Naive thymus-derived CD8-positive, alpha-beta T cell (primary cell): ENCODE data around the gene THAP11. TPM values are rescaled to one million over a fixed set of nuclear protein-coding genes. Genes with fewer than 3 reads are reported as not detected.

ENCODE experiments used
- ATAC-seq, 2 donors: fragments of 150-1000 bp; cut with Tn5 transposase in 1 of 2; sonication (Bioruptor Pico), chemical (Tn5 transposase) in 1 of 2; 1 replicate in 1 of 2; 2 replicates in 1 of 2; pipeline ENCODE4 v1.10.0; 2021; ENCODE audit warnings: mild to moderate bottlenecking in 2 of 2, moderate library complexity in 2 of 2
- POLR2A ChIA-PET: fragments of 350-600 bp; sonication (Branson Sonifier 250); formaldehyde crosslinking; loops from one replicate; lab custom pipeline; 2021; ENCODE audit warnings: antibody characterized with exemption; lab: Charles Lee
- DNase-seq, 10 donors: peaks; one replicate each; pipeline versions ENCODE4 v3.0.0 to v3.0.0-alpha.2; 2020 to 2022
- H3K27ac Mint-ChIP-seq, 10 donors: one replicate each; pipeline ENCODE4 v1.8.0; 2020 to 2022; ENCODE audit warnings: mild to moderate bottlenecking in 10 of 10, mixed read lengths in 10 of 10, moderate library complexity in 4 of 10, inconsistent platforms in 1 of 10
- H3K27me3 Mint-ChIP-seq, 5 donors: one replicate each; pipeline ENCODE4 v1.8.0; 2021 to 2022; ENCODE audit warnings: mixed read lengths in 5 of 5
- H3K36me3 Mint-ChIP-seq, 3 donors: one replicate each; pipeline ENCODE4 v1.8.0; 2020 to 2022; ENCODE audit warnings: mixed read lengths in 3 of 3, mild to moderate bottlenecking in 2 of 3, inconsistent platforms in 1 of 3
- H3K4me1 Mint-ChIP-seq, 4 donors: one replicate each; pipeline ENCODE4 v1.8.0; 2021 to 2022; ENCODE audit warnings: mixed read lengths in 4 of 4
- H3K4me3 Mint-ChIP-seq, 10 donors: one replicate each; pipeline ENCODE4 v1.8.0; 2020 to 2022; ENCODE audit warnings: mild to moderate bottlenecking in 10 of 10, mixed read lengths in 10 of 10, moderate library complexity in 6 of 10, inconsistent platforms in 1 of 10
- H3K9me3 Mint-ChIP-seq, 9 donors: one replicate each; pipeline ENCODE4 v1.8.0; 2020 to 2022; ENCODE audit warnings: mixed read lengths in 9 of 9, mild to moderate bottlenecking in 3 of 9, inconsistent platforms in 1 of 9, moderate library complexity in 1 of 9
- polyA plus RNA-seq, 3 donors: library from polyadenylated mRNA; unstranded; fragments of 300-500 nt; fragmentation: Illumina TruSeq; gene quantifications; one replicate each; pipeline ENCODE4 v1.2.3, GENCODE V29; 2021
- total RNA-seq, 8 experiments: library from RNA in 2 of 8; stranded (reverse) in 2 of 8; gene quantifications; one replicate each; pipeline ENCODE4 v1.2.3 and lab custom pipeline; 2021 to 2026

The THAP11 gene
- total RNA-seq (10 to 100 TPM; 63.8 to 63.9 TPM), polyA plus RNA-seq (100 to 1,000 TPM; 132 to 158 (median 143) TPM), total RNA-seq (lab: John Stamatoyannopoulos, UW) (32.5 to 98.1 (median 63.0) reads per million in 6 experiments)

DNA sequence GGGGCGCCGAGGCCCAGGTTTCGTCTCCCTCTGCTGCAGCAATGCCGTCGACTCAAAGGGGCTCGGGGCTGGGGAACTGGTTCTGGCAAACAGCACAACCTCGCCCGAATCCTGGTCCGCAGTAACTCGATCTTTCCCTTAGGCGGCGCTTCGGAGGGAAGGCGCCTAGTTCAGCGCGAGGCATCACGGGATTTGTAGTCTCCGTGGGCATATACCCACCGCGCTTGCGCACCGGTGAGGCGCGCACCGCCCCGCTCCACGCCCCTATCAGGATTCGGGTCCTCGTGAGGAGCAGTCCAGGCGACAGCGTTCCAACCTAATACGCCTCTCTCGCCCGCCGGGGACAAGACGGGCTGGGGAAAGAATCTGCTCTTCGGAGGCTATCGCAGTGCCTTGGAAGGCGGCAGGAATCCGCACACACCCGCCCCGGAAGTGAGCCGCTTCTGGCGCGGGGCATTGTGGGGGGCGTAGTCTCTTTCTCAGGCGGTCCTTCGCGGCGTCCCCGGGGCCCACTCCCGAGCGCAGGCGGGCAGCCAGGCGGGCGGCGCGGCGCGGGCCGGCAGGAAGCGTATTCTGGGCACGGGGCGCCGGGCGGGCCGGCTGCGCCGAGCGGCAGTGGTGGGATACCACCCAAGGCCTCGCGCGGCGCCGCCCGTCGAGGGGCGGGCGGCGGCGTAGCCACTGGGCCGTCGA is at the start of gene THAP11:
THAP11 (plus strand) TSS at position 505 of the 693 bp plus-strand sequence. CDS start 235 bp downstream, outside the sequence.
- POLR2A ChIA-PET = interaction anchor here (0.5 to 3.1 kb wide), 9 partner anchors 8 to 534 kb away, joined by 3 to 16 read pairs (median 4); partner anchors contain the start of genes EDC4, RANBP10 and TSNAXIP1
- DNase-seq (peak; percentile 86 to 99 (median 94)), ATAC-seq (peak; percentile 52 to 59)
- Mint-ChIP-seq H3K27me3 (no peaks in the 10 kb centered on the region), H3K36me3 (no peaks in the 10 kb centered on the region), H3K27ac (peak within 1 kb of the TSS; percentile 83 to 99 (median 98)), H3K4me1 (peaks cover 14 to 41% (median 35%) of the 10 kb centered on the region in 4 donors), H3K9me3 (no peaks in the 10 kb centered on the region), H3K4me3 (peak within 1 kb of the TSS; percentile 93 to 97 (median 96))

DNA sequence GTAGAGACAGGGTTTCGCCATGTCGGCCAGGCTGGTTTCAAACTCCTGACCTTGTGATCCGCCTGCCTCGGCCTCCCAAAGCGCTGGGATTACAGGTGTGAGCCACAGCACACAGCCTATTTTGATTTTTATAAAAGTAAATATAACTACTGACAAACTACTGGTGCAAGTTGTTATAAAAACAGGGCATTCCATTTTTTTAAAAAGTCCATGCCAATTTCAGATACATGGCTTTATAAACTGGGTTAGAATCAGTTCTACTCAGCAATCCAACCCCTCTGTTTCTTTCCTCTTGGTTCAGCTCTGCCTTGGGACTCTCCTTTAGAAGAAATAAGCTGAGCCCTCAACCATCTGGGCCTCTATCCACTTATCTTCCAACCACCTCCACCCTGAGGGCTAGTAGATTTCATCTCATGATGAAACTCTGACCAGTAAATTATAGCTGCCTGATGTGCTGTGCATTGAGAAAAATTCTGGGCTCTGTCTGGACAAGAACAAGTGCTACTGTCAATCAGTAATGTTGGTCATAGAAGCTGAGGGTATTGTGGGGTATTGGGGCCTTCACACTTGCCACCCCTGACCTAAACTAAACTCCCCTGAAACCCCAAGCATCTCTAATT is 45.9 kb upstream of the THAP11 start:
- Mint-ChIP-seq H3K4me3 (no peak overlapping the region), H3K27ac (peak overlapping the region in 6 of 10 donors; percentile 1 to 79 (median 64)), H3K27me3 (no peaks in the 10 kb centered on the region), H3K4me1 (peaks cover 28 to 47% (median 38%) of the 10 kb centered on the region in 4 donors), H3K36me3 (peaks cover 0 to 45% (median 0%) of the 10 kb centered on the region in 3 donors), H3K9me3 (no peaks in the 10 kb centered on the region)
- no peak for DNase-seq
- ATAC-seq = no peak
- POLR2A ChIA-PET = no interaction called here

DNA sequence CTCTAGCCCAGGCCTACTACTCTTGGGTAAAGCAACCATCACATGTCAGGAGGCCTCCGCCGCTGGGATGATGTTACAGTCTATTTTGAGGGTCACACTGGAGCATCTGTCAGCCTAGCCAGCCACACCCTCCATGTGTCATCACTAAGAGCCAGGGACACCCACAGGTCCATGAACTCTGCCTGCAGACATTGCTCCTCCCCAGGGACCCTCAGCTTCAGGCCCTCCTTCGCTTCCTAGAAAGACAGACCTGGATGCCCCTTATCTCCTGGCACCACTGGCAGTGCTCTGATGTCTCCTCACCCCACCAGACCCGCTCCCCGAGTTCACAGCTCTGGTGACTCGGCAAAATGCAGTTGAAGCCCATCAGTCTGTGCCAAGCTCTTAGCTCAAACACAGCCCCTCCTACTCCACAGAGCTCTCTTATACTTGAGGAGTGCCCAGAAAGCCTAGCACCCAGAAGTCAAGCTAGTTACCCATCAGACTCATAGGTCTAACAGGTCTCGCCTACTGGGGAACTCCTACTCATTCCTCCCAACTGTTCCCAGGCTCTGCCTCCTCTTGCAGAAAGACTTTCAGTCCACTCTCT is 41.7 kb upstream of the THAP11 start:
- ATAC-seq (no peak), DNase-seq (no peak)
- Mint-ChIP-seq H3K27me3 (no peaks in the 10 kb centered on the region), H3K9me3 (no peaks in the 10 kb centered on the region), H3K4me3 (peak overlapping the region in 4 of 10 donors; percentile 10 to 55 (median 16)), H3K4me1 (peaks cover 46 to 79% (median 74%) of the 10 kb centered on the region in 4 donors), H3K36me3 (peaks cover 0 to 63% (median 5%) of the 10 kb centered on the region in 3 donors), H3K27ac (peak overlapping the region in 9 of 10 donors; percentile 27 to 85 (median 68))
- POLR2A ChIA-PET = interaction anchor here (0.5 to 1.3 kb wide), 3 partner anchors 140 to 565 kb away, joined by 3 to 4 read pairs (median 4); partner anchors contain the start of gene ACD

DNA sequence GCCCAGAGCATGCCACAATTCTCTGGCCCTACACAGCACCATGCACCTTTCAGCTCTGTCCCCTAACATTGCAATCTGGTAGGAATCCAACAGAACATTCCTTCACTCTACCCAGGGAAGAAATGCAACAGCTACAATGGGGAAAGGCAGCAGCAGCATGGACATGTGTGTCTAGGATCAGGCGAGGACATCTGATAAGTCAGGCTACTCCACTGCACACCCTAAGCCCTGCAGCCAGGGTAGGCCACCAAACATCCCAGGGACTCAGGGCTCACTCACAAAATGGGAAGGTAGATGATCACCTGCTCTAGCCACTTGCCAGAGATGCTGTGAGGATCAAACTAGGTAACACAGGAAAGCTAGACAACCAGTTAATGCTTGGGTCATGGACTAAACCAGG is 40.9 kb upstream of the THAP11 start:
- peak overlapping the region in 7 of 10 donors; percentile 27 to 81 (median 70) for H3K27ac Mint-ChIP-seq
- H3K36me3 Mint-ChIP-seq = peaks cover 0 to 63% (median 5%) of the 10 kb centered on the region in 3 donors
- H3K4me1 Mint-ChIP-seq = peaks cover 45 to 84% (median 76%) of the 10 kb centered on the region in 4 donors
- no peaks in the 10 kb centered on the region for H3K27me3 Mint-ChIP-seq
- POLR2A ChIA-PET = interaction anchor here (0.5 to 1.3 kb wide), 8 partner anchors 42 to 566 kb away, joined by 3 to 4 read pairs (median 4); partner anchors contain the start of genes ACD, EDC4 and GFOD2
- H3K9me3 Mint-ChIP-seq = no peaks in the 10 kb centered on the region
- ATAC-seq (no peak), DNase-seq (no peak)
- peak overlapping the region in 9 of 10 donors; percentile 11 to 81 (median 67) for H3K4me3 Mint-ChIP-seq

DNA sequence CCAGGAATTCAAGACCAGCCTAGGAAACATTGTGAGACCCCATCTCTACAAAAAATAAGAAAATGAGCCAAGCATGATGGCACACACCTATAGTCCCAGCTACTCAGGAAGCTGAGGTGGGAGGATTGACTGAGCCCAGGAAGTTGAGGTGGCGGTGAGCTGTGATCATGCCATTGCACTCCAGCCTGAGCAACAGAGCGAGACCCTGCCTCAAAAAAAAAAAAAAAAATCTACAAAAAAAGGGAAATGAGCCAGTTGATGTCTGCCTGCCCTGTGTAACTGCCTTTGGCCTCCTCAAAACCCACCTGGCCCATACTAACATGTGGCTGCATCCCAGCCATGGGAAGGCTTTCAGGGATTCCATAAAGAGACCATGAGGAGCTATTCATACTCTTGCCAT is 40.2 kb upstream of the THAP11 start:
- Mint-ChIP-seq H3K4me3 (peak overlapping the region; percentile 25 to 81 (median 66)), H3K4me1 (peaks cover 39 to 80% (median 74%) of the 10 kb centered on the region in 4 donors), H3K36me3 (peaks cover 0 to 57% (median 5%) of the 10 kb centered on the region in 3 donors), H3K9me3 (no peaks in the 10 kb centered on the region), H3K27ac (peak overlapping the region in 9 of 10 donors; percentile 53 to 81 (median 72)), H3K27me3 (no peaks in the 10 kb centered on the region)
- ATAC-seq (no peak), DNase-seq (peak in 5 of 10 donors; percentile 20 to 47 (median 41))
- POLR2A ChIA-PET = interaction anchor here (0.7 to 1.1 kb wide), 5 partner anchors 41 to 320 kb away, joined by 3 to 4 read pairs (median 3); partner anchors contain the start of genes EDC4 and GFOD2

DNA sequence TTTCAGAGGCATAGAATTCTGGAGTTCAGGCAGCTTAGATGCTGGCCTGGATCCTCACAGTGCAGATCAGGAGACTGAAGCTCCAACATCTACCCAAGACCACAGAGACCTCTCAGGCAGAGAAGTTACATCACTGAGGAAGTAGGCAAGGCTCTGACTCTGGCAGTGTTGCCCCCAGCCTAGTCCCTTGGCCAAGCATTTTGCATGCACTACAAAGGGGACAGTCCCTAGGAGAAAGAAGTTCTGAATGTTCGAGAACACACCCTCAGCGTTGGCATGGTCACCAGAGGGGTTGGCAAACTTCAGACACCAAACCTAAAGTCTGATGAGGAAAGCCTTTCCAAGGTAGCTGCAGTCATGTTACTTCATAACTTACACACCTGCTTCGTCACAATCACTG is 38.2 kb upstream of the THAP11 start:
- DNase-seq (peak in 1 of 10 donors; percentile 23), ATAC-seq (no peak)
- Mint-ChIP-seq H3K4me3 (peak overlapping the region in 9 of 10 donors; percentile 34 to 96 (median 78)), H3K27ac (peak overlapping the region in 5 of 10 donors; percentile 52 to 86 (median 73)), H3K36me3 (peaks cover 0 to 40% (median 5%) of the 10 kb centered on the region in 3 donors), H3K9me3 (no peaks in the 10 kb centered on the region), H3K4me1 (peaks cover 34 to 73% (median 69%) of the 10 kb centered on the region in 4 donors), H3K27me3 (no peaks in the 10 kb centered on the region)
- POLR2A ChIA-PET = interaction anchor here (0.8 to 1.0 kb wide), 2 partner anchors 131 to 281 kb away, joined by 3 to 11 read pairs; partner anchors contain the start of gene NFATC3

DNA sequence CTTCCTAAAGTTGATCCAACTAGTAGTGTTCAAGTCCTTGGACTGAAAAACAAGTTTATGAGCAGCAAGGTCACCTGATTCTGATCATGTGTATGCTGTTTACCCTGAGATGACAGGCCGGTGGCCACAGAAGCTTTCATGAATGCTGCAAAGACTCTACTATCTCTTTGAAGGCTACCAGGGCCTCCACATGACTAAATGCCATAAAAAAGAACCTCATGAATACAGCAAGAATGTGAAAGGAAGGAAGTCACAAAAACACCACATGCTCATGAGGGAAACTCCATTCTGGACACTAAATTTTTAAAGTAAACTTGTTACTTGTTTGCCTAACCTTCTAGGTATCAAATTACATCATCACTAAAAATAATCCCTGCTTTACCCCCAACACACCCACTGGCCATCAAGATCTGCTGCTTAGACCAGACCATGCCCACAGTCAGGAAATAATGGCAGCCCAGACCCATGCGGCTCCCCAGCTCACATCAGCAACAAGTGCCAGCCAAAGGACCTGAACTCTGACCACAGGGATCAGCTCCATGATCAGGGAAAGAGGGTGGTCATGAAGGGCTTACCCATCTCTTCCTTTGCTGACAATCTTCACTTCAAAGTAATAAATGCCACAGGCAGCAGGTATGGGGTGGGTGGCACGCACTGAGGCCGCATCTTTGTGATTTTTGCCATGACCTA is 37.1 kb upstream of the THAP11 start:
- POLR2A ChIA-PET = interaction anchor here (1.0 kb wide), 1 partner anchor 130 kb away, joined by 3 read pairs; no protein-coding TSS in a partner anchor
- Mint-ChIP-seq H3K27me3 (no peaks in the 10 kb centered on the region), H3K27ac (peak overlapping the region in 9 of 10 donors; percentile 44 to 97 (median 83)), H3K4me1 (peaks cover 29 to 65% (median 61%) of the 10 kb centered on the region in 4 donors), H3K4me3 (peak overlapping the region; percentile 87 to 96 (median 92)), H3K9me3 (no peaks in the 10 kb centered on the region), H3K36me3 (peaks cover 0 to 30% (median 5%) of the 10 kb centered on the region in 3 donors)
- ATAC-seq (no peak), DNase-seq (no peak)

DNA sequence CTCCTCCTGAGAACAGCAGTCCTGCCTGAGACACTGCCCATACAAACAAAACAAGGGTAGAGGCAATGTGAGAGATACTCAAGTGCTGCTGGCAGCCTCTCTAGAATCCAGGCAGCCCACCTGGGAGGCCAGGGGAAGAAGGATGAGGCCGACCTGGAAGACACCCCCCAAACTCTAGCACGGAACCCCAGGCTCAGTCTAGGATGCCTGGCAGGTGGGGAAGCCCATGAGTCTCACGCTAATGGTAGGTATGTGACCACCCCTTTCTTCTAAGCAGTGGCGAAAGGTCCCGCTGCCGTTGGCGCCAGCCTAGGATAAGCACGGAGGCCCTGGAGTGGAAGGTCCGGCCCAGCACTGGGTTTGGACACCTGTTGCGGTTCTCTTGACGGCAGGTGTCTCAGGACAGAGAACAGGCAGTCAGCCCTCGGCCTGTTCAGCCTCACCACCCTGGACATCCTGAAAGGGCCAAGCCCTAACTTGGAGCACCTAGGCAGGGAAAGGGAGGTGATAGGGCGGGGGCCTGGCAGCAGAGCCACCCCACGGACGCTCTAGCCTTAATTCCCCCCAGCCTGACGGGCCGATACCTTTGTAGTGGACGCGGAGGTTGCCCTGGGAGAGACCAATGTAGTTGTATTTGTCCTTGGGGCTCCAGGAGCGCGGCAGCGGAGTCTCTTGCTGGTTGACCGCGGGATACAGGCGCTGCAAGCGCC is 36.2 kb upstream of the THAP11 start:
- ATAC-seq = no peak
- H3K27me3 Mint-ChIP-seq = no peaks in the 10 kb centered on the region
- peak overlapping the region; percentile 66 to 98 (median 92) for H3K27ac Mint-ChIP-seq
- H3K36me3 Mint-ChIP-seq = peaks cover 0 to 23% (median 5%) of the 10 kb centered on the region in 3 donors
- no peaks in the 10 kb centered on the region for H3K9me3 Mint-ChIP-seq
- POLR2A ChIA-PET = interaction anchor here (0.5 to 2.2 kb wide), 17 partner anchors 11 to 325 kb away, joined by 3 to 14 read pairs (median 5); partner anchors contain the start of genes ACD, ATP6V0D1, CTCF and EDC4
- peak overlapping the region; percentile 87 to 96 (median 92) for H3K4me3 Mint-ChIP-seq
- peak in 2 of 10 donors; percentile 8 to 19 for DNase-seq
- H3K4me1 Mint-ChIP-seq = peaks cover 20 to 57% (median 53%) of the 10 kb centered on the region in 4 donors

DNA sequence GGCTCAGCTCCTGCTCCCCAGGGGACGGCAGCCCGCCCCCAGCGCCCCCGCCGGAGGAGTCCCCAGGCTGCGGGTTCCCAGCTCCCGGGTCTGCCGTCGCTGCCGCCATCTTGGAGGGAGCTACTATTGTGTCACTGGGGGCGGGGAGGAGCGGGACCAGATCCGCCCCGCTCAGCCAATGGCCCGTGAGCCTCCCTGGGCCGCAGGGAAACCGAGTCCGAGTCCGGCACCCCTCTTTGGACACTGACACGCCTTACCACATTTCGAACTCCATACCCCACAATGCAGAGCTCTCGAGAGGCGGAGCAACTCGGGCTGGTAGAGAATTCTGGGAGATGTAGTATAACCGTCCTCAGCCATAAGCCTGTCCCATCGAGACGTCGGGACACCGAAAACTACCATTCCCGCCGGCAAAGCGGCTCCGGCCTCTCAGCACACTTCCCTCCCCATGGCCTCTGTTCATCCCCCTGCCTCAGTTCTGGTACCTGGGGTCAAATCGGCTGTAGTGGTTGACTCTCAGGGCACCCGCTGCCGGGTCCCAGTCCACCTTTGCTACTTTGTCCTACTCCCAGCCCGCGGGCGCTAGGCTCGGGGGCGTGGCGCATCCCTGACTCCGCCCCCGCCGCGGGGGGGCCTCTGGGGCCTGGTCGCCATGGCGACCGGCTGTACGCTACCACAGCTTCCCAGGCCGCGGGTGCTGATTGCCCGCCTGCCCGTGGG is 35.5 kb upstream of the THAP11 start, which contains the start of the genes RANBP10 and TSNAXIP1:
RANBP10 (minus strand) TSS at position 133 of the 720 bp plus-strand sequence; CDS start at position 109, 24 bp downstream.
TSNAXIP1 (plus strand) TSS at position 462 of the 720 bp plus-strand sequence. CDS start 261 bp downstream, outside the sequence.
- Mint-ChIP-seq H3K36me3 (peaks cover 0 to 20% (median 5%) of the 10 kb centered on the region in 3 donors), H3K27ac (peak within 1 kb of the TSS; percentile 77 to 98 (median 94)), H3K4me3 (peak within 1 kb of the TSS; percentile 87 to 96 (median 92)), H3K9me3 (no peaks in the 10 kb centered on the region), H3K4me1 (peaks cover 16 to 50% (median 46%) of the 10 kb centered on the region in 4 donors), H3K27me3 (no peaks in the 10 kb centered on the region)
- ATAC-seq (peak; percentile 91 to 92), DNase-seq (peak; percentile 90 to 98 (median 97))
- POLR2A ChIA-PET = interaction anchor here (0.5 to 2.2 kb wide), 22 partner anchors 10 to 528 kb away, joined by 3 to 14 read pairs (median 4); partner anchors contain the start of genes ACD, ATP6V0D1, CTCF and EDC4
